GM18526 (cell line): ENCODE measurements around the gene FTSJ1.

ENCODE experiments used
- POLR2A ChIP-seq: IDR thresholded peaks from 3 replicates; pipeline ENCODE4 v1.6.1; 2011; ENCODE audit not compliant: insufficient read length; ENCODE audit errors: extremely low read depth

The FTSJ1 gene

DNA sequence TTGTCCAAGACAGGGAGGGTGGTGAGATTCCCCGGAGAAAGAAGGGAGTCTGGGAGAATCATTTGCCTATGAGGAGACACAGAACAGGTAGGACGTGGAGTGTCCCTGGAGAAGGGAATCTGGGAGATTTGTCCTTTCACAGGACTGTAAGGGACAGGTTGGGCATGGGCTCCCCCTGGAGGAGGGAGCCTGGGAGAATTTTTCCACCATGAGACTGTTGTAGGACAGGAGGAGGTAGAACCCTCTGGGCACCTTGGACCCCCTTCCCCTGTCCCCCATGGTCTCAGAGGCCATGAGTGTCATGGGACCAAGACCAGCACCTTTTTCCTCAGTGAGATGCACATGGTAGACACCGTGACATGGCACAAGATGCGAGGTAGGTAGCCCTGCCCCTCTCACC, 35.6 kb downstream of the FTSJ1 start:
- TF ChIP-seq POLR2A: no peak

DNA sequence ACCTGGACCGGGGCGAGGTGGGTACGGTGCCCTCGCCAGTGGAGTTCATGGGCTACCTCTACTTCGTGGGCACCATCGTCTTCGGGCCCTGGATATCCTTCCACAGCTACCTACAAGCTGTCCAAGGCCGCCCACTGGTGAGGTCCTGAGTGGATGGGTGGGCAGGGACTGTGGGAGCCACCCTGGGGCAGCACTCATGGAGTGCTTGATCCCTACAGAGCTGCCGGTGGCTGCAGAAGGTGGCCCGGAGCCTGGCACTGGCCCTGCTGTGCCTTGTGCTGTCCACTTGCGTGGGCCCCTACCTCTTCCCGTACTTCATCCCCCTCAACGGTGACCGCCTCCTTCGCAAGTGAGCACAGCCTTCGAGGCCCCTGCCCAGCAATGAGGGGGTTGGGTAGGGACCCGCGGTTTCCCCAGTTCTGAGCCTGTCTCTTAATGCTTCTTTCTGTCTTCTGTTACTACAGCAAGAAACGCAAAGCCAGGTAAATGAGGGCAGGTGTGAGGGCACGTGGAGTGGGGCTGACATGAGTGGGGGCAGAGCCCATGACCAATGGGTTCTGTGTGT, 36.5 kb downstream of the FTSJ1 start:
- no peak for TF ChIP-seq POLR2A

GRCh38 chrX:48513670-48514069, 37.7 kb downstream of the FTSJ1 start:
- TF ChIP-seq POLR2A: no peak

GRCh38 chrX:48514126-48514806, 38.3 kb downstream of the FTSJ1 start:
- TF ChIP-seq POLR2A: no peak

DNA sequence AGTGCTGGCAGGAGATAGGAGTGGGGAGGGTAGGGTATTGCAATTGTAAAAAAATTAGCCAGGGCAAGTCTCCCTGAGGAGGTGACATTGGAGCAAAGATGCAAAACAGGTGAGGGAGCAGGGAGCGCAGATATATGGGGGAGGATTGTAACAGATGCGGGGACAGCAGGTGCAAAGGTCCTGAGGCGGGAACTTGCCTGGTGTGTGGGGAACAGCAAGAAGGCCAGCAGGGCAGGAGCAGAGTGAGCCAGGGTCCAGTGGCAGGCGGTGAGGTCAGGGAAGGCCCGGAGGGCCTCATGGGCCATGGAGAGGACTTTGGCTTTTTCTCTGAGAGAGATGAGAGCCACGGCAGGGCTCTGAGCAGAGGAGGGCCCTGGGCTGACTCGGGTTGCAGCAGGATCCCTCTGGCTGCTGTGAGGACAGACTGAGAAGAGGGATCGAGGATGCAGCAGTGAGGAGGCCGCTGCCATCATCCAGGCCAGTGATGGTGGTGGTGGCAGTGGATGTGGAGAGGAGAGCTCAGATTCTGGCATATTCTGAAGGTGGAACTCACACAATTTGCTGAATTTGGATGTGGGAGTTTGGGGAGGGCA, 39.0 kb downstream of the FTSJ1 start:
- TF ChIP-seq POLR2A: no peak

DNA sequence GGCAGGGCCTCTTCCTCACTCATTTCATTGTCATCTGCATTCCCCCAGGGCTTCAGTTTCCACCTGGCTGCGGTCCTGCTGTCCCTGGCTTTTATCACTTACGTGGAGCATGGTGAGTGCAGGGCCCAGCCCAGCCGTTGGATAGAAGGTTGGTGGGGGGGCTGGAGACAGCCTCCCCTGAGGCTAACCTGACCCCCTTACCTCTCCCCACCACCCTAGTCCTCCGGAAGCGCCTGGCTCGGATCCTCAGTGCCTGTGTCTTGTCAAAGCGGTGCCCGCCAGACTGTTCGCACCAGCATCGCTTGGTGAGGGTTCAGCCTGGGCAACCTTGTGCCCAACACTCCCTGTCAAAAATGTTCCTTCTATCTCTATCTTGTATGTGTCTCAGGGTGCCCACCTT, 39.8 kb downstream of the FTSJ1 start:
- TF ChIP-seq POLR2A: no peak

DNA sequence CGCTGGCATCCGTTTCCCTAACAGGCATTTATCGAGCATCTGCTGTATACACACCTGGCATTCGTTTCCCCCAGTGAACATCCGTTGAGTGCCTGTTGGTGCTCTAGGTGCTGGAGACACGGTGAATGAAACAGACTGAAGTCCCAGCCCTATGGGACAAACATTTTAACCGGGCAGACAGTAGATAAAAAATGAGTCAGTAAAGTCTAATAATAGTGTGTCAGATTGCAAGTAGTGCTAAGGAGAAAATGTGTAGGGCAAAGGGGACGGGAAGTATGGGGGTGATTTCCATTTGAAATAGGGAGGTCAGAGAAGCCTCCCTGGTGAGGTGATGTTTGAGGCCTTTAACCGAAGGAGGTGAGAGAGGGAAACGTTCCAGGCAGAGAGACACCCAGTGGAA, 40.3 kb downstream of the FTSJ1 start:
- no peak for TF ChIP-seq POLR2A

GRCh38 chrX:48516987-48517386, 41.0 kb downstream of the FTSJ1 start:
- TF ChIP-seq POLR2A: no peak

GRCh38 chrX:48520455-48520854, 44.5 kb downstream of the FTSJ1 start:
- TF ChIP-seq POLR2A: no peak

DNA sequence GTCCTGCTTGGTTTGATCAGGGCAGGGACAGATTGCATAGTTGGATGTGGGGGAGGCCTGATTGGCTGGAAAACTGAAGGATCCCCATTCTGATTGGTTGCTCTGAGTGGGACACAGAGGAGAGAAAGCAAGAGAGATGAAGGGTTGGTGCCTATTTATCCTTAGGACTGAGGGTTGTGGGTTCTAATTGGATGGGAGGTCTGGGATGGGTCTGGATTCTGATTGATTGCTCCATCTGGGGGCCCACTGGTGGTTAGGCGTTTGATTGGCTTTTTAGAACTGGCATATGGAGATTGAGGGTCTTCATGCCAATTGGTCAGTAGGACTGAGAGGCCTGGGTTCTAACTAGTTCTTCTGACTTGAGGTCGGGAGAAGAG, 45.0 kb downstream of the FTSJ1 start:
- TF ChIP-seq POLR2A: no peak

DNA sequence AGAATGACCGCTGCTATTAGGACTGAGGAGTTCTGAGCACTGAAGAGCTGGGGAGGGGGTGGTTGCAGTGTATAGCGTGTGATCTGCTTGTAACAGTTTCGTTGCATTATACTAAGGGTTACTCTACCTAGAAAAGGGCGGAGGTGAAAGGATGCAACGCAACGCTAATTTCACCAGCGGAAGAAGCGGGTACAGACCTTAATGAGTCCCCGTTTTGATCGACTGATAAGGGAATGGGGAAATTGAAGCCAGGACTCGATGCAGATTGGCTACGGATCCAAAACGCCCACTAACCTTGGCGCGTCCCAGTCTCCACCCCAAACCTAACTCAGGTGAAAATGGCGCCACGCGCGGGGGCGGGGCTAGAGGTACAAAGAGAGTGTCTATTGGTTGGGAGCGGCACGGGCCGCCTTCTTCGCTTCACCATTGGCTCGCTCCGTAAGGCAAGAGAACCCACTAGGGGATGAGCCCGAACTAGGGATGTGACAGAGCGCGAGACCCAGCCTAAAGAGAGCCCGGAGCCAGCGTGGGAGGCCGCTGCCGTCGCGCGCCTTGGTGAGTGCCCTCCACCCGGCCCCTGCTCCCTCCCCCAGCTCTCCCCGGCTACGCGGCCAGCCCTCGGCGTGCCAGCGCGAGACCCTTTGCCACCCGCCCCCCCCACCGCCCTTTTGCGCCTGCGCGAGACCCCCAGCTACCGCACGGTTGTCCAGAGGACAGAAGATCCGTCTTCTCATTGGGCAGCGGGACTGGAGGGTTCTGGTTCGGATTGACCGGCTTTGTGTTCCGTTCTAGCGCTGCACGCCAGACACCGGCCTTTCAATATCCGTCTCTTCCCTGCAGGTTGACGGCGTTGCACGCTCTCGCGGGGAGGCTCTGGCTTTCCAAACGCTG, 45.6 kb downstream of the FTSJ1 start, which contains the start of gene EBP:
Gene EBP, plus strand, starts transcription at position 456 of the 891 bp plus-strand sequence. CDS start 1,964 bp downstream, outside the sequence.
- peak; percentile 81 for TF ChIP-seq POLR2A

DNA sequence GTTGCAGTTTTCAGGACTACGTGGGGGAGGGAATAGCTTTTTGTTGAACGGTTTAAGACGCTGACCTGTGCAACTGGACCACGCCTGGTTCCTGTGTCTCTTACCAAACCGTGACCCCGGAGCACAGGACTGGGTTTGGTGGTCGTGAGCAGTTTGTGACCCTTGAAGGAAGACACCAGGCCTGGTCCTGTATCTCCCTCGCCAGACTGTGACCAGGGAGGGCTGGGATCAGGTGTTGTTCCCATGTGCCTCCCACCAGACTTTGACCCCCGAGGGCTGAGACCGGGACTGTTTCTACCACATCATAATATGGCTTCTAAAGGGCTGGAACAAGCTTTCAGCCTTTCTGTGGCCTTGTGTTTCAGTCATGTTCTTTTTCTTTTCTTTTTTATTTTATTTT, 46.3 kb downstream of the FTSJ1 start:
- no peak for TF ChIP-seq POLR2A

GRCh38 chrX:48523682-48524081, 47.7 kb downstream of the FTSJ1 start:
- TF ChIP-seq POLR2A: no peak

DNA sequence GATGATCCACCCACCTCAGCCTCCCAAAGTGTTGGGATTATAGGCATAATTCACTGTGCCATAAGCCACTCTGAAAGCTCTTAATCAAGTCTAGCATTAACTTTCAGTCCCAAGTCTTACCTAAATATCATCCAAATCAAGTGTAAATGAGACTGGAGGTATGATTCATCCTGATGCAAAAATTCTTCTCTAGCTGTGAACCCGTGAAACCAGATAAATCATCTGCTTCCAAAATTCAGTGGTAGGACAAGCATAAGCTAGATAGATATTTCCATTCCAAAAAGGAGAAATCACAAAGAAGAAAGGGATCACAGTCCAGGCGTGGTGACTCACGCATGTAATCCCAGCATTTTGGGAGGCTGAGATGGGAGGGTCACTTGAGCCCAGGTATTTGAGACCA, 54.7 kb downstream of the FTSJ1 start:
- TF ChIP-seq POLR2A: no peak

GRCh38 chrX:48531358-48531959, 55.5 kb downstream of the FTSJ1 start:
- no peak for TF ChIP-seq POLR2A
